ENCODE measurements around the gene SIL1.

The SIL1 gene

DNA sequence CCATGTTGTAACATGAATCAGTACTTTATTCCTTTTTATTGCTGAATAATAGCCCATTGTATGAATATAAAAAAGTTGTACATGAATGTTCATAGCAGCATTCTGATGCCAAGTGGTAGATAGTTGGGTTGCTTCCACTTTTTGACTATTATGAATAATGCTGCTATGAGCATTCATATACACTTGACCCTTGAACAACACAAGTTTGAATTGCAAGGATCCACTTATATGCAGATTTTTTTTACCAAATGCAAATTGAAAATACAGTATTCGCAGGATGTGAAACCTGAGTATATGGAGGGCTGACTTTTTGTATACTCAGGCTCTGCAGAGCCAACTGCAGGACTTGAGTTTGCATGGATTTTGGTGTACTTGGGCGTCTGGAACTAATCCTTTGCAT is 14.7 kb upstream of the SIL1 start:
- TF ChIP-seq EP300 (IDR thresholded peaks at IDR 0.05; ENCODE audit: borderline replicate concordance) = no peak
- TF ChIP-seq, protein P1, sequence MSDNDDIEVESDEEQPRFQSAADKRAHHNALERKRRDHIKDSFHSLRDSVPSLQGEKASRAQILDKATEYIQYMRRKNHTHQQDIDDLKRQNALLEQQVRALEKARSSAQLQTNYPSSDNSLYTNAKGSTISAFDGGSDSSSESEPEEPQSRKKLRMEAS (IDR thresholded peaks at IDR 0.05) = no peak
- no peak for TF ChIP-seq TAF1 (IDR thresholded peaks at IDR 0.05; ENCODE audit: low read depth)
- no peak for TF ChIP-seq ZBTB7A (IDR thresholded peaks at IDR 0.05; ENCODE audit: low read depth)
- TF ChIP-seq, protein P2, sequence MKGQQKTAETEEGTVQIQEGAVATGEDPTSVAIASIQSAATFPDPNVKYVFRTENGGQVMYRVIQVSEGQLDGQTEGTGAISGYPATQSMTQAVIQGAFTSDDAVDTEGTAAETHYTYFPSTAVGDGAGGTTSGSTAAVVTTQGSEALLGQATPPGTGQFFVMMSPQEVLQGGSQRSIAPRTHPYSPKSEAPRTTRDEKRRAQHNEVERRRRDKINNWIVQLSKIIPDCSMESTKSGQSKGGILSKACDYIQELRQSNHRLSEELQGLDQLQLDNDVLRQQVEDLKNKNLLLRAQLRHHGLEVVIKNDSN (IDR thresholded peaks at IDR 0.05) = no peak
- no peak for TF ChIP-seq CEBPB (IDR thresholded peaks at IDR 0.05)
- TF ChIP-seq RAD21 (IDR thresholded peaks at IDR 0.05; ENCODE audit: low read depth) = no peak
- no peak for TF ChIP-seq YY1 (IDR thresholded peaks at IDR 0.05; ENCODE audit: low read depth)
- TF ChIP-seq TCF12 (IDR thresholded peaks at IDR 0.05; ENCODE audit: low read depth) = no peak
- TF ChIP-seq, protein P3, sequence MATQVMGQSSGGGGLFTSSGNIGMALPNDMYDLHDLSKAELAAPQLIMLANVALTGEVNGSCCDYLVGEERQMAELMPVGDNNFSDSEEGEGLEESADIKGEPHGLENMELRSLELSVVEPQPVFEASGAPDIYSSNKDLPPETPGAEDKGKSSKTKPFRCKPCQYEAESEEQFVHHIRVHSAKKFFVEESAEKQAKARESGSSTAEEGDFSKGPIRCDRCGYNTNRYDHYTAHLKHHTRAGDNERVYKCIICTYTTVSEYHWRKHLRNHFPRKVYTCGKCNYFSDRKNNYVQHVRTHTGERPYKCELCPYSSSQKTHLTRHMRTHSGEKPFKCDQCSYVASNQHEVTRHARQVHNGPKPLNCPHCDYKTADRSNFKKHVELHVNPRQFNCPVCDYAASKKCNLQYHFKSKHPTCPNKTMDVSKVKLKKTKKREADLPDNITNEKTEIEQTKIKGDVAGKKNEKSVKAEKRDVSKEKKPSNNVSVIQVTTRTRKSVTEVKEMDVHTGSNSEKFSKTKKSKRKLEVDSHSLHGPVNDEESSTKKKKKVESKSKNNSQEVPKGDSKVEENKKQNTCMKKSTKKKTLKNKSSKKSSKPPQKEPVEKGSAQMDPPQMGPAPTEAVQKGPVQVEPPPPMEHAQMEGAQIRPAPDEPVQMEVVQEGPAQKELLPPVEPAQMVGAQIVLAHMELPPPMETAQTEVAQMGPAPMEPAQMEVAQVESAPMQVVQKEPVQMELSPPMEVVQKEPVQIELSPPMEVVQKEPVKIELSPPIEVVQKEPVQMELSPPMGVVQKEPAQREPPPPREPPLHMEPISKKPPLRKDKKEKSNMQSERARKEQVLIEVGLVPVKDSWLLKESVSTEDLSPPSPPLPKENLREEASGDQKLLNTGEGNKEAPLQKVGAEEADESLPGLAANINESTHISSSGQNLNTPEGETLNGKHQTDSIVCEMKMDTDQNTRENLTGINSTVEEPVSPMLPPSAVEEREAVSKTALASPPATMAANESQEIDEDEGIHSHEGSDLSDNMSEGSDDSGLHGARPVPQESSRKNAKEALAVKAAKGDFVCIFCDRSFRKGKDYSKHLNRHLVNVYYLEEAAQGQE (IDR thresholded peaks at IDR 0.05; ENCODE audit: low read depth) = no peak
- TF ChIP-seq EGR1 (IDR thresholded peaks at IDR 0.05) = no peak
- no peak for TF ChIP-seq NFIC (IDR thresholded peaks at IDR 0.05)
- no peak for TF ChIP-seq FOXM1 (IDR thresholded peaks at IDR 0.05; ENCODE audit: borderline replicate concordance, low read depth)
- TF ChIP-seq TEAD4 (IDR thresholded peaks at IDR 0.05) = no peak
- TF ChIP-seq CREB1 (IDR thresholded peaks at IDR 0.05; ENCODE audit: low read depth) = no peak

DNA sequence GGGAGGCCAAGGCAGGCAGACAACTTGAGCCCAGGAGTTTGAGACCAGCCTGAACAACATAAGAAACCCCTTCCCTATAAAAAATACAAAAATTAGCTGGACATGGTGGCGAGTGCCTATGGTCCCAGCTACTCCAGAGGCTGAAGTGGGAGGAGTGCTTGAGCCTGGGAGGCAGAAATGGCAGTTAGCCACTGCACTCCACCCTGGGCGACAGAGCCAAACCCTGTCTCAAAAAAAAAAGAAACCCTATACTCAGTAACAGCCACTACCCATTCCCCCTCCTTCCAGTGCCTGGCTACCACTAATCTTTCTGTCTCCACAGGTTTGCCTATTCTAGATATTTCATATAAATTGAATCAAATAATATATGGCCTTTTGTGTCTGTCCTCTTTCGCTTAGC is 14.3 kb upstream of the SIL1 start:
- TF ChIP-seq RAD21 (IDR thresholded peaks at IDR 0.05; ENCODE audit: low read depth) (no peak), YY1 (IDR thresholded peaks at IDR 0.05; ENCODE audit: low read depth) (no peak), CREB1 (IDR thresholded peaks at IDR 0.05; ENCODE audit: low read depth) (no peak), TEAD4 (IDR thresholded peaks at IDR 0.05) (no peak)
- TF ChIP-seq, protein P1 (IDR thresholded peaks at IDR 0.05) = no peak

DNA sequence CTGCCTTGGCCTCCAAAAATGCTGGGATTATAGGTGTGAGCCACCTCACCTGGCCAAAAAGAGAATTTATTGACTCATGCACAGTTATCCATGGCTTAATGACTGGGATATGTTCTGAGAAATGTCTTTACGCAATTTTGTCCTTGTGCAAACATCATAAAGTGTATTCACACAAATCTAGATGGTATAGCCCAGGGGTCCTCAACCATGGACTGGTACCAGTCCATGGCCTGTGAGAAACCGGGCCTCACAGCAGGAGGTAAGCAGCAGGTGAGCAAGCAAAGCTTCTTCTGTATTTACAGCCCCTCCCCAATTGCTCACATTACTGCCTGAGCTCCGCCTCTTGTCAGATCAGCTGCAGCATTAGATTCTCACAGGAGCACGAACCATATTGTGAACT is 12.4 kb upstream of the SIL1 start:
- TF ChIP-seq RAD21 (IDR thresholded peaks at IDR 0.05; ENCODE audit: low read depth) = no peak
- no peak for TF ChIP-seq TCF12 (IDR thresholded peaks at IDR 0.05; ENCODE audit: low read depth)
- no peak for TF ChIP-seq FOXM1 (IDR thresholded peaks at IDR 0.05; ENCODE audit: borderline replicate concordance, low read depth)
- TF ChIP-seq, protein P2 (IDR thresholded peaks at IDR 0.05) = no peak
- TF ChIP-seq CEBPB (IDR thresholded peaks at IDR 0.05) = no peak
- no peak for TF ChIP-seq YY1 (IDR thresholded peaks at IDR 0.05; ENCODE audit: low read depth)
- TF ChIP-seq ZBTB7A (IDR thresholded peaks at IDR 0.05; ENCODE audit: low read depth) = no peak
- TF ChIP-seq, protein P3 (IDR thresholded peaks at IDR 0.05; ENCODE audit: low read depth) = no peak
- no peak for TF ChIP-seq TEAD4 (IDR thresholded peaks at IDR 0.05)
- no peak for TF ChIP-seq NFIC (IDR thresholded peaks at IDR 0.05)
- no peak for TF ChIP-seq EP300 (IDR thresholded peaks at IDR 0.05; ENCODE audit: borderline replicate concordance)

DNA sequence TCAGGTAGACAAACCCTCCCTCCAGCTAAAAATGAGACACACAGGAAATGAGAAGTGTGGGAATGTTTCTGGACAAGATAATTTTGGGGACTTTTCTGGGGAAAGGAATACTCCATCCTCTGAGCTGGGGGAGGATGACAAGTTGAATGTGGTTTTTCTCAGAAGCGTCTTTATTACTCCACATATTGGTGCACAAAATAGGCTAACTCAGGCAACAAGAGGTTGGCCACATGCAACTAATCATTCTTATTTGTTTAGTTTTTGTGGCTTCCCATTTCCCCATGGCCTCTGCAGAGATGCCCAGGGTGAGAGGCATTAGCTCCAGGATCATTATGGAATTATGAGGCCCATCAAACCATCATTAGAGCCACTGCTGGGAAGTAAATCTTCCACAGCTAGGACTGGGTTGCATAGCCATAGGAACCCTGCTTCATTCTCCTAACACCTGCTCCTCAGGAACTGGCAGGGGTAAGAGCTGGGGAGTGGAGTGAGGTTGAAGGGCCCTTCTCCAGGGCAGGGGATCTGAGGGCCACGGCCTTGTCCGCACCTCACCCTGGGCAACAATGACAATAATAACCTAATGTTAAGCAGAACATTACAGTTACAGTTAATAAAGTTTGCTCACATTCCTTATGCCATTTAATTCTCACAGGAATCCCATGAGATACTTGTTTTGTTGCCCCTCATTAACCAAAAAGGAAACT is 9.3 kb upstream of the SIL1 start:
- no peak for TF ChIP-seq NFIC (IDR thresholded peaks at IDR 0.05)
- TF ChIP-seq, protein P3 (IDR thresholded peaks at IDR 0.05; ENCODE audit: low read depth) = no peak
- no peak for TF ChIP-seq YY1 (IDR thresholded peaks at IDR 0.05; ENCODE audit: low read depth)
- no peak for TF ChIP-seq CREB1 (IDR thresholded peaks at IDR 0.05; ENCODE audit: low read depth)
- TF ChIP-seq, protein P2 (IDR thresholded peaks at IDR 0.05) = no peak
- TF ChIP-seq, protein P1 (IDR thresholded peaks at IDR 0.05) = no peak
- no peak for TF ChIP-seq TCF12 (IDR thresholded peaks at IDR 0.05; ENCODE audit: low read depth)
- TF ChIP-seq TAF1 (IDR thresholded peaks at IDR 0.05; ENCODE audit: low read depth) = no peak
- no peak for TF ChIP-seq RAD21 (IDR thresholded peaks at IDR 0.05; ENCODE audit: low read depth)
- no peak for TF ChIP-seq EGR1 (IDR thresholded peaks at IDR 0.05)
